Muscle of leg (tissue), 9 donors: ENCODE data around the gene PLIN1. TPM values are rescaled to one million over a fixed set of nuclear protein-coding genes. Genes with fewer than 3 reads are reported as not detected.

Experiments used
- polyA plus RNA-seq, 8 donors: library from polyadenylated mRNA; unstranded; fragments of 120-200 nt; gene quantifications; one replicate each; pipeline versions ENCODE4 v1.2.1 to v1.2.3, GENCODE V29; 2013; ENCODE audit warnings: inconsistent platforms in 1 of 8, low replicate concordance in 1 of 8; ENCODE audit not compliant: insufficient read length in 8 of 8, insufficient read depth in 1 of 8
- total RNA-seq: library from RNA; stranded (reverse); fragments of 120-200 nt; gene quantifications from one replicate; pipeline ENCODE4 v1.2.4, GENCODE V29; 2013

PLIN1 gene
- total and polyA plus RNA-seq, 9 donors, result 0.11 to 0.44 (median 0.25) TPM

Other genes starting within 250 kb of the PLIN1 start
- gene RHCG, start 182.8 kb downstream of the PLIN1 start, total RNA-seq, result not detected
- under 1 TPM in 2 of 8 donors, not detected in 6; 0.18 to 0.93 TPM for gene RHCG, start 182.8 kb downstream of the PLIN1 start, polyA plus RNA-seq
- 2.2 TPM for gene TICRR, start 103.9 kb downstream of the PLIN1 start, total RNA-seq
- 1 to 10 TPM; 3.5 to 7.1 (median 5.4) TPM for gene TICRR, start 103.9 kb downstream of the PLIN1 start, polyA plus RNA-seq
- 5.0 TPM for gene KIF7, start 23.9 kb downstream of the PLIN1 start, total RNA-seq
- 1 to 10 TPM; 6.0 to 9.1 (median 7.2) TPM for gene KIF7, start 23.9 kb downstream of the PLIN1 start, polyA plus RNA-seq
- 7.1 TPM for gene PEX11A, start 11.4 kb upstream of the PLIN1 start, total RNA-seq
- 1 to 10 TPM; 4.7 to 6.4 (median 5.4) TPM for gene PEX11A, start 11.4 kb upstream of the PLIN1 start, polyA plus RNA-seq
- 0.04 TPM for gene WDR93, start 11.4 kb upstream of the PLIN1 start, total RNA-seq
- gene WDR93, start 11.4 kb upstream of the PLIN1 start, polyA plus RNA-seq, result under 1 TPM in 7 of 8 donors, not detected in 1; 0.08 to 0.32 (median 0.18) TPM
- gene MESP1, start 71.9 kb upstream of the PLIN1 start, total RNA-seq, result 0.75 TPM
- gene MESP1, start 71.9 kb upstream of the PLIN1 start, polyA plus RNA-seq, result under 1 TPM; 0.13 to 0.86 (median 0.61) TPM
- 0.49 TPM for gene MESP2, start 97.0 kb upstream of the PLIN1 start, total RNA-seq
- under 1 TPM; 0.11 to 0.89 (median 0.39) TPM for gene MESP2, start 97.0 kb upstream of the PLIN1 start, polyA plus RNA-seq
- 6.7 TPM for gene ANPEP, start 135.5 kb upstream of the PLIN1 start, total RNA-seq
- 10 to 100 TPM in 3 of 8 donors, 1 to 10 TPM in 5; 4.3 to 57.8 (median 7.9) TPM for gene ANPEP, start 135.5 kb upstream of the PLIN1 start, polyA plus RNA-seq
- gene AP3S2, start 214.6 kb upstream of the PLIN1 start, total RNA-seq, result 35.2 TPM
- gene AP3S2, start 214.6 kb upstream of the PLIN1 start, polyA plus RNA-seq, result 10 to 100 TPM; 23.7 to 32.0 (median 26.1) TPM
- 10.1 TPM for gene ARPIN, start 233.6 kb upstream of the PLIN1 start, total RNA-seq
- gene ARPIN, start 233.6 kb upstream of the PLIN1 start, polyA plus RNA-seq, result 10 to 100 TPM; 12.0 to 21.3 (median 17.2) TPM